ENCODE measurements around the gene COL25A1.
"Not testable (repeated sequence)": the region's sequence is repeated elsewhere in the genome, so short reads cannot be mapped to it uniquely, and the experiment has no call there.

The COL25A1 gene

DNA sequence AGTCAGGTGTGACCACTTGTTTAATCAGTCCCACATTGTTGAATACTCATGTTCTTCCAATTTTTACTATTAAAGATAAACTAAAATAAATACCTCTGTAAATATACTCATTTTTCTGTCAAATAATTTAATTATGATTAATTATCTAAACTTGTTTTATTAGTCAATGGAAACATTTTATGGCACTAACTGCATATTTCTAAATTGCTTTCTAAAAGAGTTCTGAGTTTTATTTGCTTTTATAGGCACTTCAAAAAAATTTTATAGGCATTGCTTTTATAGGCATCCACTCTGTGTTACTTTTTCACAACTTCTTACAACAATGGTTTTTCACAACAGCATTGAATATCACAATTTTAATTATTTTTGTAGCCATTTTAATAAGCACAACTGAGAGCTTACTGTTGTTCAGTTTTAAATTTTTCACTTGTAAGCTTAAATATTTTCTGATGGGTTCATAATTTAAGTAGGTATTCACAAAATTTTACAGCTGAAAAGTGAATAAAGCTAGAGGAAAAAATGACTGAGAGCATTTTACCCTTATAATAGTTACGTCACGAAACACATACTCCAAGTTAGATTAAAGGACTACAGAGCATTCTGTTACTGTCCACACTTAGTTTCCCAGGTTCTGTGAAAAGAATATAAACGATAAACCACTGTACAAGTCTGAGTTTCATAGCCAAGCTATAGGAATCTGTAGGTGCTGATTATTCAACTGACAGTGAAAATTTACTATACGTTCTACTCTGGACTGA is 398.8 kb downstream of the COL25A1 start:
- no peak for DNase-seq (ENCODE audit: low spot score)

DNA sequence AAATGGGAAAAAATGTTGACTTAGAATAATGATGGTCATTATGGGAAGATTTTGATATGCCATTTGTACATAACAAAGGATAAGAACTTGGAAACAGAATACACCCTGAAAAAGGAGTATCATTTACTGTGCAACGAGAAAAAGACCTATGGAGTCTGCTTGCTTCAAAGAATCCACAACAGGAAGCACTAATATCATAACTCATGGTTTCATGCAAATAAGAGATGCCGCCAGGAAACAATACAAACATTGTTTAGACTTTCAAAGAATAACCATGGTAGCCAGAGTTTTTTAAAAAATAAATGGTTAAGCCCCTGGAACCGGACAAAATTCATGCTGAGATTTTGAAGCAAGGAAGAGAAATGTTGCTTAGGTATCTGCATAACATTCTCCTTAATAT is 399.7 kb downstream of the COL25A1 start:
- DNase-seq (ENCODE audit: low spot score) = no peak

DNA sequence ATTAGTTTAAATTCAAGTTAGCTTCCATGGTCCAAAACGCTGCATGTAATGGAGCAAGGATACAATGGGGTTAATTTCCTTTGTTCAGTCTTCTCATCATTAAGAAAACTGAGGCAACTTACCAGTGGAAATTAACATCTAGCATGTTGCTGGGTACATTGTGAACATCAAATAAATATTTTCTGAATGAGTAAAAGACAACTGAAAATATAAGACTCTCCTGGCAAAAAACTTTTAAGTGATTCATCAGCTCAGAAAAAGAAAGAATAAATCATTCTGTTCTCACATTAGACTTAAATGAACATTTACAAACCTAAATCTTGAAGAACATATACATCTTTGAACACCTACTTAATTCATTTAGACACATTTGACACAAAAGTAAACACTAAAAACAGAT is 401.2 kb downstream of the COL25A1 start:
- DNase-seq (ENCODE audit: low spot score) = no peak

DNA sequence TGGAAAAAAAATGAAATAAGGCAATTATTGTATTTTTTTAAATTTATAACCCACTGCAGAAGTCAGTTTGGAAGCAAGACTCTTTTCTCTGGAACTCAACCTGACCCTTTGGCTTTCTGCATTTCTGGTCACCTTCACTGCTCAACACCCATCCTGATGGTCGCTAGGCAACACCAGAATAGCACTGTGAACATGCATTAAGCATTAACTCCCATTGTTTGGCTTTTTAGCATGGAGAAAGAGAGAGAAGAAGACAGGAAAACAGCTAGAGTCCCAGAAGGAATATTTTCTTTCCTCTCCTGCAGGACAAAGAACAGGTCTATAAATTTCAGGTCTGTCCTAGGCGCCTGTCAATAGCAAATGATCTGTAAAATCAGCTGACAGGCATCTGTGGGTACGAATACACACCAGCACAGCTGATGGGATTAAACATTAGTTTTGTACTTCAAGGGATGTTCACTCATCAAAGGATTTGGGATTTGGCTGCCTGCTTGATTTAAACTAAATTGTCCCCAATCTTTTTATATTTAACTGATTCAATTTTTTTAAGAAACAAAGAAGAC is 402.4 kb downstream of the COL25A1 start:
- DNase-seq (ENCODE audit: low spot score) = no peak

DNA sequence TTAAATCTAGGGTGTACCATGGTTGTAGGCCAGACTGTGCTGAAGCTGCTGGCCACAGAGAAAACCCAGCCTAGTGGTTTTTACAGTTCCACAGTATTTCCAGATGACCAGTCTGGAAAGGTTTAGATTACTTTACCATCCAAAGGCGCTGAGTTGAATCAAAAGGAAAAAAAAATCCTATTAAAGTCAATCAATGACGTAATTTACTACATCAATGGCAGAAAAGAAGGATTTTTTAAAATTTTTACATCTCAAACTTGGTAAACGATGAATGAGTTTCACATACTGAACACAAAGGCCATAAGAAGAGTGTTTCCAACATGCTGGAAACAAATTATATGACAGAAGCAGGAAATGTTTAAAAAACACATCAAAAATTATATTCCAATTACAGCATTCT is 409.0 kb downstream of the COL25A1 start:
- no peak for DNase-seq (ENCODE audit: low spot score)

DNA sequence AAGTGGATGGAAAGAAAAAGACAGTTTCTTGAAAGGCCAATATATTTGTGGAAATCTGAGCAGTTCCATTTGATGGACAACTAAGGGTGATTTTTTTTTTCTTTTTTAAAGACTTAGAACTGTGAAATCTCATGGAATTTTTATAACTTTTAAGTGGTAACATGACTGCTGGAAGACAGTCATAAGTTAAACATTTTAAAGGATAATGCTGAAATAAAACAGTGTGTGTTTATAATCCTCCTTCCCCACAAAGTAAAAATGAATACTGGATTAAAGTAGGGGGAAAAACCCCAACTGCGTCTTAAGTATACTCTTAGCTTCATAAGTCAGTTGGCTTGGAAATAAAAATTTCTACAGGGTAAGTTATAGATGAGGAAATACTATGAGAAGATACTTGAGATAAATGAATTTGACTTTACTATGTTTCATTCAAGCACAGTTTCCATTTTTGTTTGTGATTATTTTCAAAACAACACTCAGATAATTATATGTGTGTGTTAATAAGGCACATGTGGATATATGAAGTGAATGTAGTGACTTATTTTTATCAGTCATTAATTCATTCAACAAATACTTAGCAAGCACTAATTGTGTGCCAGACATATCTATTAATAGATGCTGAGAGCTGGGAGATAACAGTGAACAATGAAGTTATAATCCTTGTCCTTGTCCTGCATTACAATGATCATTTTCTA is 410.4 kb downstream of the COL25A1 start:
- DNase-seq (ENCODE audit: low spot score) = no peak

DNA sequence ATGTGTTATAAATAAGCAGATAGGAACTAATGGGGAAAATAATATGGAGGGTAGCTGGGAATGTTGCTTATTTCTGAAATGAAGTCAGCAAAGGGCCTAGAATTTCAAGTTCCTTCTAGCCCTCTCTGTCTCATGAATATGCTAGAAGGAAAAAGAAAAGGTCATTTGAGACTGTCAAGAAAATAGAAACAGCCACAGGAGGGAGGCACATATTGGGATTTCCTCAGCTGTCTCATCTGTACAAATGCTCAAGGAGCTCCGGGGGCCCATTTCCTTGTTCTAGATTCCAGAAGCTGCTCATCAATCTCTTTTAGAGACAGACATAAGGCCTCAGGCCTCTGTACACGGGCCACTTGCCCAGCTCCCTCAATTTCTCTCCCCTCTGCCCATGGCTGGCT is 412.0 kb downstream of the COL25A1 start:
- DNase-seq (ENCODE audit: low spot score) = no peak

DNA sequence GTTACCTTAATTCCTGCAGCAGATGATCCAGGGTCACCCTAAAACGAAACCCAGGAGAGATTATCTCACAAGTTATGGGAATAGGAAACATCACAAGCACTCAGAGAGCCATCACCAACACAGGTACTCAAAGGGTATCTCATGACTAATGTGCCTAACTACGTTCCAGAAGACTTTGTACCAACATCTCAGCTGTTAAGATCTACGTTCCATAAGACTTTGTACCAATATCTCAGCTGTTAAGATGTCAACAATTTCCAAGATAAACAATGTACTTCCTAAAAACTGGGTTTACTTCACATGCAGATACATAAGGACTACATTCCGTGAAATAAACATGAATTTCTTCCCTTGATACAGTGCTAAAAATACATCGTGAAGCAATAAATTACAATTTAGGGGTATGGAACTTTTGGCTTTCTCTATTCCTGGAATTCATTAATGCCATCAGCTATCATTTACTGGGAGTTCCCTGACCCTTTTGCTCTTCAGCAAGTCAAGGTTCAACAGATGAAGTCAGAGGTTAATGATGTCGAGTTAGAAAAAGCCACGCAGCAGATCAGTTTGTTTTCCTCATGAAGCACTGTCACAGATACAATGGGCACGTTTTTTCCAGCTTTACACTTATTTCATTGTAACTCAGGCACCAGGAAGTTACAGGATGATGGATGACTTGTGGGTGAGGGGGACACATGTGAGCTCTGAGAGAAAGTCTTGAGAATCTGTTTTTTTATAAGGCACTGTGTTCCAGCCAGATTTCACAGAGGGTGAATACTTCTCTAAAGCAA is 412.6 kb downstream of the COL25A1 start:
- DNase-seq (ENCODE audit: low spot score) = no peak

DNA sequence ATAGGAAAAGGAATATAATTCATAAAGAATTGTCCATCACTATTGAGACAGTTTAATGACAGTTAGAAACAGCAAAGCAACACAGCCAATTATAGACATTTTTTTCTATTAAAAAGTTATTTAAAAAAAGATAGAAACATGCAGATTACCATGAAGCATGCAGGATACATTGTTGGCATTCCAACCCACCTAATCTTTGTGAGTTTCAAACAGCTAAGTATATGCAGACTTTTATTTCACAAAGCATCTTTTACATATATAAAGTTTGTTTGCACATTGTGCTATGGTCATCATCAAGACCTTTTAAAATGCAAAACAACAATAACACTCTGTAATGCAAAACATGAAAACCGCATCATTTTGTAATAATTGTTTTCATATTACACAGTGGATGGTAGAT is 413.7 kb downstream of the COL25A1 start:
- DNase-seq (ENCODE audit: low spot score) = no peak

DNA sequence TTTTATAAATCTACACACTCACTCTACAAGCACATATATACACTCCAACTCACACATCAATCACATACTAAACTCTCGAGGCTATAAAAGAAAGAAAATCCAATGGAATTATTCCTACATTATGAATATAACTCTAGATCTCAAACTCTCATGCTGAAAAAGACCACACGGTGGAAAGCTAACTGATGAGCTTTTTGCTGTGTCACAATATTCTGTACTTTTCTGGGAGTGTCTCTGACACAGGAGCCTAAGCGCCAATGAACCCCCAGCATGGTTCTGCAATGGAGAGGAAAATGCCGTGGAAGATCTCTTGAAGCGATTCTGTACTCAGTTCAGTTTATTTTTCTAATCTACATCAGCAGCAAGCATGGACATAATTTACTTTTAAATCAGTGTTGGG is 415.4 kb downstream of the COL25A1 start:
- DNase-seq (ENCODE audit: low spot score) = no peak

DNA sequence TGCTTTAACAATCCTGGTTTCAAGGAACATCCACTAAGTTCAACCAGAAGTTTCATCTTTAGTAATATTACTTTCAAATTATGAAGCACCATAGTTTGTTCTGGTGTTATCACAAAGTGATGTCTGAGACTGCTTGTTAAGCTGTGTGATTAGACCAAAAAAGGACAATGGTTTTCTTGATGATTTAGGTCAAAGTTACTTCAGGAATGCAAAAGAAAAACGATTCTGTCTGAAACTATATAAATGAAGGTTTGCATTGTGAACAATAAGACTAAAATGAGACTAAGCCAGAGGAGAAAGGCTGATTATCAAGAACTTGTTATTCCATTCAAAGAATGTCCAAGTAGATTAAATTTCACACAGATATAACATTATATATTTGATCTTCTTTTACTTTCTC is 417.2 kb downstream of the COL25A1 start:
- no peak for DNase-seq (ENCODE audit: low spot score)

DNA sequence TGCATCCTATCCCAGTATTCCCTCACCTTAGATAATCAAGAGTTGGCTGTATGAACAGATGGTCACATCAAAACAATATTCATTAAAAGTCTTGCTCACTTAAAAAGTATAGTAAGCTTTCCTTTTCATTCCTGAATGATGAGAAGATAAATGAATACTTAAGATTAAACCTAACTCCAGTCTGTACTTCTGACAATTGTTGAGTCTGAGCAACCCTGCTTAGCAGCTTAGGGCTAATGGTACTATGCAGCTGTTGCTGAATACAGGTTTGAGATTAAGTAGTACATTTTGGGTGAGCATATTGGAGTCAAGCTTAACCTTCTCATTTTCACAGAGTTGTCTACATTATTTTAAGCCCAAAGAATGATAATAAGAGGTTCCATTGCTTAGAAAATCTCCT is 417.9 kb downstream of the COL25A1 start:
- no peak for DNase-seq (ENCODE audit: low spot score)

DNA sequence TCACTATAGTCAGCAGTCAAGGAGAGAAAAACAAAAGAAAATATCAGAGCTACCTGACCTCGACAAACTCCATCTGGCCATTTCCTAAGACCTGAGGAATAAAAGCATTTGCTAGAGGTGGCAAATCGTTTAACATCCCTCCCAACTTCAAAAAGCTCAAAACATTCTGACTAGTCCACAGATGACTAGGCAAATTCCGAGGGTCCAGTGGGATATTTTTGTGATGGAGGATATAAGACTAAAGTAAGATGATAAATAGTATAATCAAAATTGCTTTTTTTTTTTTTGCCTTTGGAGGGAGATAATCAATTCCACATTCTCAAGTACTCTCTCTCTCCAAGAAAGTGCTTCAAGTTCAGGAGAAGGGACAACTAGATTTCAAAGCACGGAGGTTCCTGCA is 420.5 kb downstream of the COL25A1 start:
- DNase-seq (ENCODE audit: low spot score) = no peak

DNA sequence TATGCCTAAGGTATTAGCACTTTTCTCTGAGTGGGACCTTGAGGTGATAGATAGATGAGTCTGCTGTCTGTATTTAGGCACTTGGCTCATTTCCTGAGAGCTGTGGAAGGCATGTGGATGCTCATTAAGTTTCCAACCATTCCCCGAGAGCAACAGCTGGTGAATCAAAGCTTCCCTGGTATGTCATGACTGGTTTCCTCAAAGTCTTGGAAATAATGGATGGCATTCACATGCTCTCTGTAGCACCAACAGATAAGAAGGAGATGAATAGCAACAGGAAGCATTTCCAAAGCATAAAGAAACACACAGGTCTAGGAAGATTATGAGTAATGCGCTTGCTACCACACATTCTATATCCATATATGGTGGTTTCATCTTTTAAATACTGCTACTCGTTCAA is 421.3 kb downstream of the COL25A1 start:
- no peak for DNase-seq (ENCODE audit: low spot score)

DNA sequence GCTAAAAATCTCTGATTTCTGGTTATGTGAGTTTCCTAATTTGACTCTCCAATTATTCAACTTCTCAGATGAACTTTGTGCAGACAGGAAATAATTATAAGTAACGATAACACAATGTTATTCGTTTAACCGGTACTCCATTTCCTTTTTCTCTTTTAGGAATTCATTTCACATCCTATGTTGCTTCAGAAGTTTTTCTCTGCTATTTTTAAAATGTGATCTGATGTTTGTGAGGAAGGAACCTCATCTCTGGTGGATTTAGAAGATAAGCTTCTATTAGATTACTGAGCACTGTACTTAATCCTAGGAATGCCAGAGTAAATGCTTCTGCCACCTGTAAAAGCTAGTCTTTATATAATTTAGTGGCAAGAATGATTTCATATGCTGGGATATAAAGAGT is 423.7 kb downstream of the COL25A1 start:
- no peak for DNase-seq (ENCODE audit: low spot score)

DNA sequence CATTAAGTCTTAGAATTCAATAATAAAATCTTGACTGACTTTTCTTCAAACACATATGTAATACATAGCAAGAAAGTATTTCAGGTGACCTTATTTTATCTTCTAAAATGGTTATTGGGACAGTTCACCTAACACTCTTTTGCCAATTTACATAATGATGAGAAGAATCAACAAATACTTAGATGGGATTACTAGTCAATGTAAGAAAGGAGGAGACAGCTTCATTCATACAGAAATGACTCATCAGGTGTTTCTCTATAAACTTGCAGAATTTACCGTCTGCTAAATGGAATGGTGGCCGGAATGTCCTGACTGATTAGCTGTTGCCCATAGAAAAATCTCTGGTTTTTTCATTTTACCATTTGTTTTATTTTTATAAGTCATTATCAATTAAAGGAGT is 424.6 kb downstream of the COL25A1 start:
- DNase-seq (ENCODE audit: low spot score) = no peak

DNA sequence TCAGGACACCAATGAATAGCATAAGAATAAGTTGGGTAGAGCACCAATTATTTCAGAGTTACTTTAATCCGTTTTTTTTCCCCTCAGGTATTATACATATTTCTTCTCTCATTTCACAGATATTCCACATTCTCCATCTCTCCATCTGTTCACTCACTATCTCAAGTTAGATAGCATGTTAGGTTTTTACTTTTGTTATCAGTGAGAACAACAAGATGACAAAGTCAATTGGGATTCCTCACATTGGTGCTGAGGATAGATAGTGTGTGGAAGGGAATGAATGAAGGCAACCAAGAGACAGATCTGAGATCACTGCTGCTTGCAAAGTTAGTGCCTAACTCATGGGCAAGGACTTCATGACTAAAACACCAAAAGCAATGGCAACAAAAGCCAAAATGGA is 427.7 kb downstream of the COL25A1 start:
- no peak for DNase-seq (ENCODE audit: low spot score)

DNA sequence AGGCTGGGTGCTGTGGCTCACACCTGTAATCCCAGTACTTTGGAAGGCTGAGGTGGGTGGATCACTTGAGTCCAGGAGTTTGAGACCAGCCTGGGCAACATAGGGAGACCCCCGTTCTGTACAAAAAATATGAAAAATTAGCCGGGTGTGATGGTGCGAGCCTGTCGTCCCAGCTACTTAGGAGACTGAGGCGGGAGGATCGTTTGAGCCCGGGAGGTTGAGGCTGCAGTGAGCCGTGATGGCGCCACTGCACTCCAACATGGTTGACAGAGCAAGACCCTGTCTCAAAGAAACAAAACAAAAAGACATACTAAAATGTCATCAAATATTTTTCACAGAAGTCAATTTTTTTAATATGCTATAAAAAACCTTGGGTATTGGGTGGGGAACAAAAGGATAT is 432.5 kb downstream of the COL25A1 start:
- DNase-seq (ENCODE audit: low spot score) = not testable (repeated sequence)

DNA sequence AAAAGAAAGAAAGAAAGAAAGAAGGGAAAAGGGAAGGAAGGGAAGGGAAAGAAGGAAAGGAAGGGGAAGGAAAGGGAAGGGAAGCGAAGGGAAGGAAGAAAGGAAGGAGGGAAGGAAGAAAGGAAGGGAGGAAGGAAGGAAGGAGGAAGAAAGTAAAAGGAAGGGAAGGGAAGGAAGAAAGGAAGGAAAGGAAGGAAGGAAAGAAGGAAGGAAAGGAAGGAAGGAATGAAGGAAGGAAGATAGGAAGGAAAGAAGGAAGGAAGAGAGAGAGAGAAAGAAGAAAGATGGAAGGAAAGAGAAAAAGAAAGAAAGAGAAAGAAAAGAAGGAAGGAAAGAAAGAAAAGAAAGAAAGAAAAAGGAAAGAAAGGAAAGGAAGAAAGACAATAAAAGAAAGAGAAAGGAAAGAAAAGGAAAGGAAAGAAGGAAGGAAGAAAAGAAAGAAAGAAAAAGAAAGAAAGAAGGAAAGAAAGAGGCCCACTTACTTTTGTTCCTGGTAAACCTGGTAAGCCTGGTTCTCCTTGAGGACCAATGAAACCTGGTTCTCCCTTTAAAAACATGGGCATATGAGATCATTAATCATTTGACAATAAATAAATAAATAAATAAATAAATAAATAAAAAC is 433.7 kb downstream of the COL25A1 start:
- DNase-seq (ENCODE audit: low spot score) = no peak

DNA sequence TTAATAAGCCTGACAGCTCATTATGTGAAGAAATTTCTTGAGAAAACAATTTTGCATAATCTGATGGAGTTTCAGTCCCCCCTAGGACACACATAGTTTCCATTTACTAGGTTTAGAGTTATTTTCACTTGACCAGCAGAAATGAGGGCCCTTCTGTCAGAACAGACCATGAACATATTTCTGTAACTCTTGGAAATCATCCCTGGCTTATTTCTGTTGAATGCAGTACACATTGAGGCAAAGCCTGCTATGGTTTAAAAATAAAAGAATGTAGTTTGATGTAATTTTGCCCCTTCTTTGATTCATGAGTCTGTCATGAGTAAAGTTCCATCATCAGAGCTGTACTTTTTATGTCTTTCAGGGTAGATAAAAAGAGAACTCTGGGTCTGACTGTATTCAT is 435.0 kb downstream of the COL25A1 start:
- no peak for DNase-seq (ENCODE audit: low spot score)

DNA sequence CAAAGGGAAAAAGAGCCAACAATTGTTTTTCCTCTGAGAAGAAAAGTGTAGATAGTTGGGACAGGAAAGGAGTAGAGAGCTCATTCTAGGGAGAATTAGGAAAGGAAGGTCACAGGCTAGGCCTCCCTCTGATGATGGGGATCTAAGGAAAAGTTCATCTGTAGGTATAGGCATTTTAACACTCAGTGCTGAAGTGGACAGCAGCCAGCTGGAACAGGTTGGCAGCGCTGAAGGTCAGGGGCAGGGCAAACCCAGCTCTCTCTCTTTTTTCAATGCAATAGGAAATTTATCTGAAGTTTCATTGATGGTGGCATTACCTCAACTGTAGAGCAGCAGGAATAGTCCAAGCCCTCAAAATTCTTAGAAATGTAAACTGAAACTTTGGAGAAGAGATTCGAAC is 441.1 kb downstream of the COL25A1 start:
- no peak for DNase-seq (ENCODE audit: low spot score)

DNA sequence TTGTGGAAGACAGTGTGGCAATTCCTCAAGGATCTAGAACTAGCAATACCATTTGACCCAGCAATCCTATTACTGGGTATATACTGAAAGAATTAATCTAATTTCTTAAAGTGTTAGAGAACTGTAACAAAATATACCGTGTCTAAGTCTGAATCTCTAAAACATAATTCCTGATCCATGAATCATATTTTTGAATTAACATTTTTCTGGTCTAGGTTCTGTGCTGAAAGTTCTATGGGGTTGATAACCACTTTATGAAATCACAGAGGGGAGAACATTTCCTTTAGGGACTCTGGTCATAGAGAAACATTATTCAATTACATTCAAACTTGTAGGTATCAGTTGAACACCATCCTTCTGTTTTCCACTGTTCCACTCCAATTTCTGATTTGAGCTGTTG is 447.7 kb downstream of the COL25A1 start:
- DNase-seq (ENCODE audit: low spot score) = no peak
